Keratinocyte (primary cell): ENCODE data around the gene KIF1B. TPM values are rescaled to one million over a fixed set of nuclear protein-coding genes. Genes with fewer than 3 reads are reported as not detected.

Experiments used
- DNase-seq: peaks from one replicate; pipeline ENCODE4 v3.0.0-alpha.2; 2011; ENCODE audit warnings: low read depth, missing footprints, low spot score
- FAIRE-seq: peaks from 2 replicates; lab custom pipeline; 2011; peaks lifted over from hg19 to GRCh38; lab: Jason Lieb, UNC
- H2AFZ ChIP-seq: 2 replicates; pipeline ENCODE4 v1.6.0; 2012; ENCODE audit warnings: low read length, control low read depth, inconsistent platforms; ENCODE audit not compliant: control insufficient read depth
- H3K27ac ChIP-seq: 2 replicates; pipeline ENCODE4 v1.5.1; 2011; ENCODE audit warnings: low read length; ENCODE audit not compliant: control insufficient read depth, insufficient read depth
- H3K27me3 ChIP-seq: 3 replicates; pipeline ENCODE4 v1.6.0; 2011; ENCODE audit warnings: low read length; ENCODE audit not compliant: control insufficient read depth, insufficient read depth; ENCODE audit errors: extremely low read depth
- H3K36me3 ChIP-seq, 2 experiments: 2 replicates in 1 of 2; 3 replicates in 1 of 2; pipeline ENCODE4 v1.5.1; 2011; ENCODE audit warnings: low read length in 2 of 2, mild to moderate bottlenecking in 1 of 2; ENCODE audit not compliant: control insufficient read depth in 2 of 2, insufficient read depth in 2 of 2; ENCODE audit errors: extremely low read depth in 1 of 2
- H3K4me1 ChIP-seq: 3 replicates; pipeline ENCODE4 v1.5.1; 2011; ENCODE audit warnings: low read length; ENCODE audit not compliant: control insufficient read depth, insufficient read depth; ENCODE audit errors: extremely low read depth
- H3K4me2 ChIP-seq: 3 replicates; pipeline ENCODE4 v1.6.0; 2011; ENCODE audit warnings: low read depth, low read length; ENCODE audit not compliant: control insufficient read depth, insufficient read depth; ENCODE audit errors: extremely low read depth
- H3K4me3 ChIP-seq, 3 experiments: fragments of 200-600 bp in 1 of 3; sonication (generic) in 1 of 3; 2 replicates in 2 of 3; 3 replicates in 1 of 3; pipeline ENCODE4 v1.5.1; 2011 to 2016; ENCODE audit warnings: low read length in 3 of 3, mild to moderate bottlenecking in 3 of 3, control low read depth in 2 of 3, inconsistent platforms in 1 of 3, low read depth in 1 of 3, mixed read lengths in 1 of 3, mixed run types in 1 of 3, moderate library complexity in 1 of 3; ENCODE audit not compliant: control insufficient read depth in 2 of 3, insufficient read depth in 2 of 3; ENCODE audit errors: extremely low read depth in 1 of 3
- H3K79me2 ChIP-seq: 2 replicates; pipeline ENCODE4 v1.6.0; 2012; ENCODE audit warnings: low read length; ENCODE audit not compliant: control insufficient read depth, insufficient read depth
- H3K9ac ChIP-seq: 3 replicates; pipeline ENCODE4 v1.6.0; 2011; ENCODE audit warnings: low read length; ENCODE audit not compliant: control insufficient read depth, insufficient read depth; ENCODE audit errors: extremely low read depth
- H3K9me1 ChIP-seq: 3 replicates; pipeline ENCODE4 v1.6.0; 2011; ENCODE audit warnings: low read length; ENCODE audit not compliant: control insufficient read depth, insufficient read depth; ENCODE audit errors: extremely low read depth
- H3K9me3 ChIP-seq: 2 replicates; pipeline ENCODE4 v1.5.1; 2012; ENCODE audit warnings: low read depth, low read length; ENCODE audit not compliant: control insufficient read depth
- H4K20me1 ChIP-seq: 3 replicates; pipeline ENCODE4 v1.6.0; 2011; ENCODE audit warnings: low read length; ENCODE audit not compliant: control insufficient read depth, insufficient read depth; ENCODE audit errors: extremely low read depth
- EZH2 ChIP-seq: IDR thresholded peaks from one replicate; pipeline ENCODE4 v1.6.1; 2012; ENCODE audit warnings: inconsistent platforms, mild to moderate bottlenecking, low read length, moderate library complexity
- dilution Hi-C: fragments of 300-500 bp; cut with MboI; formaldehyde crosslinking; loops from one replicate; pipeline ENCODE4 v1.7.0; 2020; ENCODE audit warnings: low sequenced_read_pairs; ENCODE audit not compliant: extremely low pct_ligation_motif_present
- polyA plus RNA-seq, 5 experiments: library from polyadenylated mRNA; depleted of rRNA in 3 of 5; stranded (reverse) in 3 of 5; stranded (forward) in 1 of 5; unstranded in 1 of 5; fragments of >200 nt; gene quantifications; 1 replicate in 1 of 5; 2 replicates in 3 of 5; 3 replicates in 1 of 5; pipeline versions ENCODE4 v1.2.1 to v1.2.3, GENCODE V29; 2011 to 2012; ENCODE audit warnings: missing spikeins in 2 of 5, low read depth in 1 of 5, low replicate concordance in 1 of 5
- TF ChIP-seq, protein P1 (sequence below), 3 experiments: IDR thresholded peaks in 1 of 3; conservative IDR thresholded peaks in 1 of 3; optimal IDR thresholded peaks in 1 of 3; 2 replicates in 2 of 3; 3 replicates in 1 of 3; pipeline versions ENCODE3 to v1.5.1; 2011; ENCODE audit warnings: low read length in 3 of 3, mild to moderate bottlenecking in 3 of 3, moderate library complexity in 2 of 3, control low read depth in 1 of 3, inconsistent platforms in 1 of 3; ENCODE audit not compliant: insufficient read depth in 2 of 3; ENCODE audit errors: extremely low read depth in 1 of 3

The KIF1B gene
- polyA plus RNA-seq, 1 donor (not counting 4 experiments of a cell fraction or from before 2014, with no cell fraction given): 15.1 TPM

DNA sequence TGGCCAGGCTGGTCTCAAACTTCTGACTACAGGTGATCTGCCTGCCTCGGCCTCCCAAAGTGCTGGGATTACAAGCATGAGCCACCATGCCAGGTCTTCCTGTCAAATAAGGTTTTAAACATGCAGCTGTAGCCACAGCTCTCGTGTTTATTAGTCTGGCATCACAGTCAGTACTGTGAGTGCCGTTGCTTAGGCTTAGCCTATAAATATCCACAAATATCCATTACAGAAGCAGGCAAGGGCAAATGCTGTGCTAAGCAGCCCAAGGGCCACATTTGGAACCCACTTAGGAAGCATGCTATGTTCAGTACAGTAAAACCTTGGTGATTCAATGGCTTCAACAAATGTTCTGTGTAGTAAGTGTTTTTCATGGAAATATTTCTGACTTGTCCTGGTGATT lies 75.9 kb downstream of the KIF1B start:
- TF ChIP-seq EZH2: no peak
- TF ChIP-seq, protein P1, sequence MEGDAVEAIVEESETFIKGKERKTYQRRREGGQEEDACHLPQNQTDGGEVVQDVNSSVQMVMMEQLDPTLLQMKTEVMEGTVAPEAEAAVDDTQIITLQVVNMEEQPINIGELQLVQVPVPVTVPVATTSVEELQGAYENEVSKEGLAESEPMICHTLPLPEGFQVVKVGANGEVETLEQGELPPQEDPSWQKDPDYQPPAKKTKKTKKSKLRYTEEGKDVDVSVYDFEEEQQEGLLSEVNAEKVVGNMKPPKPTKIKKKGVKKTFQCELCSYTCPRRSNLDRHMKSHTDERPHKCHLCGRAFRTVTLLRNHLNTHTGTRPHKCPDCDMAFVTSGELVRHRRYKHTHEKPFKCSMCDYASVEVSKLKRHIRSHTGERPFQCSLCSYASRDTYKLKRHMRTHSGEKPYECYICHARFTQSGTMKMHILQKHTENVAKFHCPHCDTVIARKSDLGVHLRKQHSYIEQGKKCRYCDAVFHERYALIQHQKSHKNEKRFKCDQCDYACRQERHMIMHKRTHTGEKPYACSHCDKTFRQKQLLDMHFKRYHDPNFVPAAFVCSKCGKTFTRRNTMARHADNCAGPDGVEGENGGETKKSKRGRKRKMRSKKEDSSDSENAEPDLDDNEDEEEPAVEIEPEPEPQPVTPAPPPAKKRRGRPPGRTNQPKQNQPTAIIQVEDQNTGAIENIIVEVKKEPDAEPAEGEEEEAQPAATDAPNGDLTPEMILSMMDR (optimal IDR thresholded peaks at IDR 0.05 in 1 of 3, IDR thresholded peaks at IDR 0.05 in 1 of 3, conservative IDR thresholded peaks at IDR 0.05 in 1 of 3; ENCODE audit: extremely low read depth in 1 of 3, insufficient read depth in 2 of 3, low read length in 3 of 3): no peak
- H3K4me3 ChIP-seq: no peak overlapping the region
- no peaks in the 10 kb centered on the region for H3K27me3 ChIP-seq
- no peak overlapping the region for H2AFZ ChIP-seq
- H4K20me1 ChIP-seq: no peaks in the 10 kb centered on the region
- H3K4me2 ChIP-seq: no peak overlapping the region
- H3K27ac ChIP-seq: no peak overlapping the region
- H3K9me1 ChIP-seq: no peaks in the 10 kb centered on the region
- H3K9ac ChIP-seq: no peak overlapping the region
- no peaks in the 10 kb centered on the region for H3K79me2 ChIP-seq
- no peaks in the 10 kb centered on the region for H3K9me3 ChIP-seq
- FAIRE-seq: no peak
- H3K36me3 ChIP-seq: peaks cover 10 to 16% of the 10 kb centered on the region in 2 experiments
- no peak for DNase-seq
- peaks cover 3% of the 10 kb centered on the region for H3K4me1 ChIP-seq
- dilution Hi-C loops: no loop called here

DNA sequence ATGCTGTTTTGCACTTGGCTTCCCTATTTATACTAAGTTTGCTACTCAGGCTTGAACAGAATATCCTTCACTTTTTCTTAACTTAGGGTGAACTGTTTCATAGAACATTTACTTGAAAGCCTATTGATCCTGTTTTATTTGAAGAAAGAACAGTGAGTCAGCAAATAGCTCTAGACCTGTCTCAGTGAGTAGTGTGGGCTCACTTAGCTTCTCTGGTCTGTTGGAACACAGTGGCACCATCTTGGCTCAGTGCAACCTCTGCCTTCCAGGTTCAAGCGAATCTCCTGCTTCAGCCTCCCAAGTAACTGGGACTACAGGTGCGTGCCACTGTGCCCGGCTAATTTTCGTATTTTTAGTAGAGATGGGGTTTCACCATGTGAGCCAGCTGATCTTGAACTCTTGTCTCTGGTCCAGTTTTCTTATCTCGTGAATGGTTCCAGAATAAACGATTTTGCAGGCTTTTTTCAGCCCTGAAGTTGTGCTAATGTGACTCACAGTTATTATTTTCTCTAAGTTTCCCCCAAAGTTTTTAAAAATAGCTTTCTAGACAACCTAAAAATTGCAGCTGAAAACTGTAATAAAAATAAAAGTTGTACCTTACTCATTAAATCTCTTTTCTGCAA lies 76.8 kb downstream of the KIF1B start:
- Histone ChIP-seq H3K36me3 (peaks cover 10 to 17% of the 10 kb centered on the region in 2 experiments), H3K9me3 (no peaks in the 10 kb centered on the region), H4K20me1 (no peaks in the 10 kb centered on the region), H2AFZ (no peak overlapping the region), H3K9me1 (no peaks in the 10 kb centered on the region), H3K4me2 (no peak overlapping the region), H3K4me3 (no peak overlapping the region), H3K79me2 (no peaks in the 10 kb centered on the region), H3K4me1 (peaks cover 3% of the 10 kb centered on the region), H3K27ac (no peak overlapping the region), H3K9ac (no peak overlapping the region), H3K27me3 (no peaks in the 10 kb centered on the region)
- TF ChIP-seq, protein P1 (optimal IDR thresholded peaks at IDR 0.05 in 1 of 3, IDR thresholded peaks at IDR 0.05 in 1 of 3, conservative IDR thresholded peaks at IDR 0.05 in 1 of 3; ENCODE audit: extremely low read depth in 1 of 3, insufficient read depth in 2 of 3, low read length in 3 of 3): no peak
- TF ChIP-seq EZH2: no peak
- DNase-seq: no peak
- FAIRE-seq: no peak
- dilution Hi-C loops: no loop called here
